Measurements from ENCODE around the gene ANKFY1. TPM values are rescaled to one million over a fixed set of nuclear protein-coding genes. Genes with fewer than 3 reads are reported as not detected.

ANKFY1 gene
- total RNA-seq, 1 donor from 2014 or later: 44.2 TPM

DNA sequence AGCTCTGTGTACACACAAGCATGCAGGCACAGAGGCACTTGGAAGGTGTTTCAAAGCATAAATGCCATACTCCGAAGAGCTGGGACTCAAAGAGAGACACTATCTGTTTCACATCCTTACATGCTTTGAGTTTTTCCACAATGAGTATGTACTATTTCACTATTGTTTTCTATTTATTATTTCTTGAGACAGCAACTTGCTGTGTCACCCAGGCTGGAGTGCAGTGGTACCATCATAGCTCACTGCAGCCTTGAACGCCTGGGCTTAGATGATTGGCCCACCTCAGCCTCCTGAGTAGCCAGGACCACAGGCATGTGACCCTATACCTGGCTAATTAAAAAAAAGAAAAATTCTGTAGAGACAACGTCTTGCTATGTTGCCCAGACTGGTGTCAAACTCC is 89.2 kb downstream of the ANKFY1 start:
- no peaks in the 10 kb centered on the region for H3K27me3 ChIP-seq
- no peak overlapping the region for H3K4me3 ChIP-seq
- no peaks in the 10 kb centered on the region for H3K9me3 ChIP-seq
- no peaks in the 10 kb centered on the region for H3K4me1 ChIP-seq
- TF ChIP-seq CTCF (IDR thresholded peaks at IDR 0.05) (no peak), POLR2AphosphoS5 (IDR thresholded peaks at IDR 0.05; ENCODE audit: insufficient read depth in 1 of 2, low read depth in 1 of 2) (no peak), POLR2A (IDR thresholded peaks at IDR 0.05) (no peak)
- peaks cover 5 to 99% of the 10 kb centered on the region in 2 donors for H3K36me3 ChIP-seq
- intact Hi-C loops (cut with DNase I): no loop called here
- no peak overlapping the region for H3K27ac ChIP-seq
- DNase-seq (ENCODE audit: extremely low spot score in 2 of 2): no peak

GRCh38 chr17:4173781-4174180 is 90.0 kb downstream of the ANKFY1 start:
- intact Hi-C loops (cut with DNase I): no loop called here
- Histone ChIP-seq H3K27me3 (no peaks in the 10 kb centered on the region), H3K4me3 (no peak overlapping the region), H3K27ac (no peak overlapping the region), H3K36me3 (peaks cover 5 to 99% of the 10 kb centered on the region in 2 donors), H3K9me3 (no peaks in the 10 kb centered on the region), H3K4me1 (no peaks in the 10 kb centered on the region)
- no peak for DNase-seq (ENCODE audit: extremely low spot score in 2 of 2)
- TF ChIP-seq CTCF (IDR thresholded peaks at IDR 0.05) (no peak), POLR2A (IDR thresholded peaks at IDR 0.05) (no peak), POLR2AphosphoS5 (IDR thresholded peaks at IDR 0.05; ENCODE audit: insufficient read depth in 1 of 2, low read depth in 1 of 2) (no peak)

DNA sequence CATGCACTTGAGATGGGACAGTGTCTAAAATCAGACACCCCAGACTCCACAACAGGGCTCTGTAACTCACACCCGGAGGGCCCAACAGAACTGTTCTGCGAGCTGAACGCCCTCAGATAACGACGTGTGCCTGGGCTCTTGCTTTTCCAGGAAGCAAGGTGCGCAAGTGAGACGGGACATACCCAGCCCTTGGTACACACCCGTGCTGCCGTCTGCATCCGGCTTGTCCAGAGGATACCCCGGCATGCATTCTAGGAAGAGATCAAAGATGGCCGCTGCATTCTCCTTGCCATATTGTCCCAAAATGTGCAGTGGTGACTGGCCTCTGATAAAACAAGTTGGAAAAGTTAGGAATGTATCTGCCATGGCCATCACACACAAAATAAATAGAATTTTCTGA is 91.4 kb downstream of the ANKFY1 start:
- no peak overlapping the region for H3K27ac ChIP-seq

GRCh38 chr17:4170639-4171280 is 93.0 kb downstream of the ANKFY1 start:
- H3K4me3 ChIP-seq: no peak overlapping the region
- intact Hi-C loops (cut with DNase I): no loop called here
- H3K9me3 ChIP-seq: no peaks in the 10 kb centered on the region
- DNase-seq (ENCODE audit: extremely low spot score in 2 of 2): no peak
- H3K27ac ChIP-seq: no peak overlapping the region
- peaks cover 5 to 95% of the 10 kb centered on the region in 2 donors for H3K36me3 ChIP-seq
- no peaks in the 10 kb centered on the region for H3K4me1 ChIP-seq
- no peaks in the 10 kb centered on the region for H3K27me3 ChIP-seq
- no peak for TF ChIP-seq POLR2A (IDR thresholded peaks at IDR 0.05)
- TF ChIP-seq CTCF (IDR thresholded peaks at IDR 0.05): no peak
- TF ChIP-seq POLR2AphosphoS5 (IDR thresholded peaks at IDR 0.05; ENCODE audit: insufficient read depth in 1 of 2, low read depth in 1 of 2): no peak

More for the DNA sequence above, 91.4 kb downstream of the ANKFY1 start:
- TF ChIP-seq CTCF (IDR thresholded peaks at IDR 0.05) (no peak), POLR2A (IDR thresholded peaks at IDR 0.05) (no peak), POLR2AphosphoS5 (IDR thresholded peaks at IDR 0.05; ENCODE audit: insufficient read depth in 1 of 2, low read depth in 1 of 2) (no peak)
- H3K9me3 ChIP-seq: no peaks in the 10 kb centered on the region
- H3K4me3 ChIP-seq: no peak overlapping the region
- H3K4me1 ChIP-seq: no peaks in the 10 kb centered on the region
- no peak for DNase-seq (ENCODE audit: extremely low spot score in 2 of 2)
- H3K36me3 ChIP-seq: peaks cover 5 to 98% of the 10 kb centered on the region in 2 donors
- H3K27me3 ChIP-seq: no peaks in the 10 kb centered on the region
- intact Hi-C loops (cut with DNase I): no loop called here

DNA sequence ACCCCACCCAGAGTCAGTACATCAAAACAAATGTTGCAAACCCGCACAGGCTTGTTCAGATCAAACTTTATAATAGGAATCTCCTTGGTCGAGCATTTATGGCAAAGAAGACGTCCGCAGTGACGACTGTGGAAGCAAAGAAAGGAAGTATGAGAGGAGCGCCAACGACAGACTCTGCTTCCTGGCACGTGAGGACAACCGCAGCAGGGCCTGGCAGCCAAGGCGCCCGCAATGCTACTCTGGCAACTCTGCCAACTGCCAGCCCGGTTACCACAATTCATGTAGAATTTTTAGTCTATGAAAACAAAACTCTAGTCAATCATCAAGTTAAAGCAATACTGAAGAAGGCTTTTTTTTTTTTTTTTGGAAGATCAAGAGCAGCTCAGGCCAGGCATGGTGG is 96.0 kb downstream of the ANKFY1 start:
- H3K4me3 ChIP-seq: no peak overlapping the region
- H3K27me3 ChIP-seq: no peaks in the 10 kb centered on the region
- intact Hi-C loops (cut with DNase I): no loop called here
- peaks cover 5 to 66% of the 10 kb centered on the region in 2 donors for H3K36me3 ChIP-seq
- TF ChIP-seq CTCF (IDR thresholded peaks at IDR 0.05) (no peak), POLR2A (IDR thresholded peaks at IDR 0.05) (no peak), POLR2AphosphoS5 (IDR thresholded peaks at IDR 0.05; ENCODE audit: insufficient read depth in 1 of 2, low read depth in 1 of 2) (no peak)
- H3K27ac ChIP-seq: no peak overlapping the region
- H3K9me3 ChIP-seq: no peaks in the 10 kb centered on the region
- no peak for DNase-seq (ENCODE audit: extremely low spot score in 2 of 2)
- H3K4me1 ChIP-seq: peaks cover 15% of the 10 kb centered on the region

Data from vagina (tissue), 2 donors.